GM19035 (cell line): ENCODE measurements around the gene ZNF81.
A peak's percentile ranks its signal among the peaks of the same experiment; 100 is the strongest.
"Not testable (repeated sequence)": the region's sequence is repeated elsewhere in the genome, so short reads cannot be mapped to it uniquely, and the experiment has no call there.

Experiments used
- ATAC-seq: cut with Tn5 transposase; IDR thresholded peaks from one replicate; pipeline ENCODE4 v1.9.1; 2021; ENCODE audit not compliant: unreplicated experiment

The ZNF81 gene

DNA sequence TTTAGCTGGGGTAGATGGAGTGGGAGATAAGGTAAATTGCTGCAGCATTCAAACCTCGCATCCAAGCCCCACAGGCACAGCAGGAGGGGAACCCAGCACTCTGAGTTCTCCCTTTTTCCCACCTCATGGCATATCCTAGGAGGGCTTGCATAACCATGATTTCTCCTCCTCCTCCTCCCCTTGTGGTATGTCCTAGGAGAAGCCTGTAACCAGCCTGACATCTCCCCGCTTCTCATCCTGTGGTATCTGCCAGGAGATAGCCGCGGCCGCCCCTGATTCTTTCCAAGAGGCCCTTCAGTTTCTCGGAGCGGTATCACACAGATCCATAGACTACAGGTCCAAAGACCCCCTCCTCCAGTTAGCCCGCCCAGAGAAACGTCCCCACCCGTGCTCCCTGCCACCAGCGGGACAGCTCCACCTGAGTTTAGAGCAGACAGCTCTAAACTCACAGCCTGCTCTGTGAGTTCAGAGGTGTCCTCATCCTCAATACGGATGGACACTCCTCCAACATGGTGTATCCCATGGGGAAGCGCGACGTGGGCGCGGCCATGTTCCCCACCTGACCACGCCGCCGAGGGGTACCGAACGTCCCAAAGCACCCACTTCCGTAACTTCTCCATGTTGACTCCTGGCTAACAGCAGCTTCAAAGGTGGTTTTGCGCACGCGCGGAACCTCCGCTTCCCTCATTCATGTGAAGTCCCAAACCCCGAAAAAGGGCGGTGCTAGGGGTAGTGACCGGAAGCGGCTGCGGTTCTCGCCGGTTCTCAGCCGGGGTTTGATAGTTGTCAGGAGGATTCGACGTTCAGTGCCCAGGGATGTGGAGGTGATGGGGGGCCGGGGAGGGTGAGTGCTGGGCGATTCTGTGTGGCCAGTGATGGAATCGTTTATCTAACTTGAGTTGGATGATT, at the start of gene ZNF81:
ZNF81 (plus strand) TSS at position 739 of the 909 bp plus-strand sequence. CDS start 9,366 bp downstream, outside the sequence.
- peak; percentile 92 for ATAC-seq

DNA sequence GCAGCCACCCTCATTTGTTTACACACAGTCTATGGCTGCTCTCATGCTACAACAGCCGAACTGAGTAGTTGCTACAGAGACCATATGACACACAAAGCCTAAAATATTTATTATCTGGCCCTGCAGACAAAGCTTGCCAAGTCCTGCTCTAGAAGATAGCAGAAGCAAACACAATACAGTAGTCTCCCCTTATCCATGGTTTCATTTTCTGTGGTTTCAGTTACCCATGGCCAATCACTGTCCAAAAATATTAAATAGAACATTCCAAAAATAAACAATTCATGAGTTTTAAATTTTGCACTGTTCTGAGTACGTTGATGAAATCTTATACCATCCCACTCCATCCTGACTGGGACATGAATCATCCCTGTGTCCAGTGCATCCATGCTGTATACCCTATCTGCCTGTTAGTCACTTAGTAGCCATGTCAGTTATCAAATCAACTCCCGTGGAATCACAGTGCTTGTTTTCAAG, 40.2 kb upstream of the ZNF81 start:
- ATAC-seq, result no peak

DNA sequence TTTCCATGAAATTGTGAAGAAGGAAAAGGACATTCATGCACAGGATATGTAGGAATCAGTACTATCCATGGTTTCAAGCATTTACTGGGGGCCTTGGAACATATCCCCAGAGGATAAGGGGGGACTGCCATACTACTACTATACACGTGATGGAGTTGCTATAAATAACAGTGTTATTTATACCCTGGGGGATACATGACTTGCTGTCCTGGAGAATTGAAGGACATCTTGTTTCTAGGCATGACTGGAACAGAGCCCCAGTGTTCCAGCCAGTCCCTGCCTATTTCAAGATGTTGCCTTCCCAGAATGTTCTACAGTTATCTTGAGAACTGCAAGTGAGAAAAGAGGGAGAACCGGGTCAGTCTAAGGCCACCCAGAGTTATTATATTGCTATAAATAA, 39.6 kb upstream of the ZNF81 start:
- ATAC-seq, result no peak

GRCh38 chrX:47798861-47799260, 37.8 kb upstream of the ZNF81 start:
- ATAC-seq, result no peak

DNA sequence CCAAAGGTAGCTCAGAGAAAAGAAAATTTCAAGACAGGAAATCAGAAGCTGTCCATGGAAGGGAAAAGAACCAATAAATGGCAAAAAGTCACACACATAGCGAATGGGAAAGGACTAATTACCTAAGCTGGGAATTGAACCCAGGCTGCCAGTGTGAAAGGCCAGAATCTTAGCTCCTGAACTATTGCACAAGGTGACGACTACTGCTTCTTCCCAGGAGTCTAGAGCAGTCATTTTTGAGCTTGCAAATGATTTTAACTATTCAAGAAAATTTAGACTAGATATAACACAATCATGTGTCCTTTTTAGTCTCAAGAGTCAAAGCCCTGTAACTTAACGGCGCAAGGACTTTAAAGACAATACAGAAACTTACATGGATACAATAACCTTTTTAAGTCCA, 34.1 kb upstream of the ZNF81 start:
- no peak for ATAC-seq

DNA sequence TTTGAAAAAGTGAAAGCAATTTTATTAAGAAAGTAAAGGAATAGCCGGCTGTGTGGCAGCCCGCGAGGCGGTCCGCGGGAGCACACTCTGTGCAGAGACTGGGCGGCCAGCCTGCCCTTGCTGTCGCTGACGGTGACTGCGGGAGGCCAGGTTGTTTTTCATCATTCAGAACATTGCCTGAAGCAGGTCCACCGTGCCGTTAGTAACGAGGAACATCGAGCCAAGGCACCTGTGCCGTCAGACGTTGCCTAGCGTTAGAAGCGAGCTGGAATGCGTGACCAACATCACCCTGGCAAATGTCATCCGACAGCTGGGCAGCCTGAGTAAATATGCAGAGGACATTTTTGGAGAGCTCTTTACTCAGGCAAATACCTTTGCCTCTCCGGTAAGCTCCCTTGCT, 33.6 kb upstream of the ZNF81 start:
- ATAC-seq, result not testable (repeated sequence)

- no peak for ATAC-seq
Observed at GRCh38 chrX:47804315-47804714, 32.4 kb upstream of the ZNF81 start.

DNA sequence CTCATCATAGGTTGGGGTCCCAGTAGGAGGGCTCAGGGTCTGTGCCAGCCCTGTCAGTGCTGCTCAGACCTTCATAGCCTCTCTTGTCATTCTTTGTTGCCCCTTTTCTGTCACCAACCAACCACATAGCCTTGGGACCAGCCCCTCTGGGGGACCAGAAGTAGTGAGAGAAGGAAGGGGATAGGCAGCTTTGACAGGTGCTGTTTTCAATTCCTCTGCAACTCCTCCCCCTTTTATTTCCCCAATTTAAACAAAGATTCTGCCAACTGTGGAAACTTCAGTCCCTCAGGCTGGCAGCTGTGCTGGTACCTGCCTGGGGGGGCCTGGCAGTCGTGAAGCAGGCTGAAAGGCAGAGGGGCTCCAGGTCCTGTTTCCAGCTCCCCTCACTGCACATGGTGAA, 30.9 kb upstream of the ZNF81 start:
- ATAC-seq, result not testable (repeated sequence)

DNA sequence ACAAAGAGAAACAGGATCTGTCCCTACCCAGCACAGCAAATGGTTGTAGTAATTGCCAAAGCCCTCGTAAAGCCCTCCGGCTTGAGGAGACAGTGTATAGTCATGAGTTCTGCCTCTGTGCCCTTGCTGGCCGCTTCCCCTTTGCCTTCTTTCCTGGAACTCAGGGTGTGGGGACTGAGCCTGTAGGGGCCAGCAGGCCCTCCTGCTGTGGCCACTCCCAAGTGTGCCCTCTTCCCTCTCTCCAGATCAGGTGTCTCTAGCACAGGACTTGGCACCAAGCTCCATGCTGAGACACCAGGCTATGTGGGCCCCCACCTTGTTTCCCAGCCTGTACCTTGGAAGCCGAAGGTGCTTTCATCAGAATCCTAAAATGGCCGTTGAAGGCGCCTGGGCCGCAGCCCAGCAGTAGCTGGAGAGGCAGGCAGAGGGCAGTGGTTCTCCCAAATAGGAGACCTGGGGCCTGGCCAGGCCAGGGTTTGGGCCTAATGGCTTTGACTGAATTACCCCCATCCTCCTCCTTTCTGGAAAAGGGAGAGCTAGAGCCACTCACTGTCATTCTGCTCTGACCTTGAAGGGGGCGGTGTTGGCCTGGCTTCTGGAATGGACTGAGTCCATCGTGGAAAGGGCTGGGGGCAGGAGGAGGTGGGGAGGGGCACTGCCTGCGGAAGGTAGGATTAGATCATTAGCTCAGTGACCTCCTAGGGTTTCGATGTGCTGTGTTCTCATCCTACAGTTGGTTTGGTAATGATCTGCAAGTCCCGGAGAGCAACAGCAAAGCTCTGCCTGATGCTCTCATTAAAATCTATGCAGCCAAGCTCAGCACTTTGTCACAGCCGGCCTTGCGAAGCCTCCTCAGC, 30.1 kb upstream of the ZNF81 start:
- not testable (repeated sequence) for ATAC-seq

DNA sequence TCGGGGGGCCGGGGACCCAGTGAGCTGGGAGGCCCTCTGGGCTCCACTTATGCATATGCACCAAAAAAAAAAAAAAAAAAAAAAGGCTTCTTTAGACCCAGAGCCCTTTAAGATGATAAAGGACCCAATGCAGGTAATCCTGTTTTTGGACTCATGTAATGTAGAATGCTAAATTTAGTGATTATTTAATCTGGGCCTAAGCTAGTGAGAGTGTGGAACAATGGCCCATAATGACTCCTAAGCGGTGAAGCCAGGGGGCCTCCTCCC, 29.5 kb upstream of the ZNF81 start:
- ATAC-seq, result not testable (repeated sequence)

- no peak for ATAC-seq
Observed at GRCh38 chrX:47807548-47807947, 29.2 kb upstream of the ZNF81 start.

- no peak for ATAC-seq
Observed at GRCh38 chrX:47808904-47809788, 27.6 kb upstream of the ZNF81 start.

DNA sequence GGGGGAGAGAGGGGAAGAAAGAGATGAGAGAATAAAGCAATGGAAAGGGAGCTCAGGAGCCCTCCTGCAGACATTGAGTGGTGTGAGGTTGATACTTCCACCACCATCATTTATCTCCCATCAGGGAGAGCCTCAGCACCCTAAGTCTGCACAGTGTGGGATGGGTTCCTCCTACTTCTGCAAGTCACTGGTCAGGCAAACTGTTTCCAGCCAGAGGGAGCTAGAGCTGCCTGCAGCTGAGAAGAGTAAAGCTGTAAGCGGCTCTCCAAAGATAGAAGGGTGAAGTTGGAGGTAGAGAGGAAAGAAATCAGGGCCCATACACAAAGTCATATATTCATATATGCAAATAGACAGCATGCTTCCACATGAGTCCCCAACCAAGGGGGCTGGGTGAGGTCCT, 21.9 kb upstream of the ZNF81 start:
- ATAC-seq, result no peak

- ATAC-seq, result no peak
Observed at GRCh38 chrX:47815901-47816845, 20.5 kb upstream of the ZNF81 start.

GRCh38 chrX:47817421-47817820, 19.3 kb upstream of the ZNF81 start:
- ATAC-seq, result no peak

GRCh38 chrX:47817897-47818296, 18.8 kb upstream of the ZNF81 start:
- ATAC-seq, result no peak

- ATAC-seq, result no peak
Observed at GRCh38 chrX:47828984-47829383, 7.7 kb upstream of the ZNF81 start.

DNA sequence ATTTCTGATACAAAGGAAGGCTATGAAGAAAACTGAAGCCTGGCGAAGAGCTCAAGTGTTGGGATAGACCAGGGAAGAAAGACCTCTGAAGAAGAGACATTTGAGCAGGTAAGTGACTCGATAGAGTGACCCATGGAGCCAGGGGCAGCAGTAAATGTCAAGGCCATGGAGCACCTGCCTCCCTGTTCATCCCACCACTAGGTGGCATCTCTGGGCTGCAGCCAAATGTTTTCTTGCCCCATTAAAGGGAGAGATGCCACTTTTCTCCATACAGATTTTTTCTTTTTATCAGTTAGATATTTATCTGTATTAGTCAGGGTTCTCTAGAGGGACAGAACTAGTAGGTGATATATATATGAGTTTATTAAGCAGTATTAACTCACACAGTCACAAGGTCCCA, 4.9 kb upstream of the ZNF81 start:
- ATAC-seq, result no peak

- ATAC-seq, result no peak
Observed at GRCh38 chrX:47838361-47838760, 1.7 kb downstream of the ZNF81 start.

GRCh38 chrX:47840111-47840510, 3.4 kb downstream of the ZNF81 start:
- no peak for ATAC-seq
